ENCODE data around the gene XIRP1. TPM values are rescaled to one million over a fixed set of nuclear protein-coding genes. Genes with fewer than 3 reads are reported as not detected.

Gene XIRP1
- total RNA-seq, 1 donor from 2014 or later, result not detected

DNA sequence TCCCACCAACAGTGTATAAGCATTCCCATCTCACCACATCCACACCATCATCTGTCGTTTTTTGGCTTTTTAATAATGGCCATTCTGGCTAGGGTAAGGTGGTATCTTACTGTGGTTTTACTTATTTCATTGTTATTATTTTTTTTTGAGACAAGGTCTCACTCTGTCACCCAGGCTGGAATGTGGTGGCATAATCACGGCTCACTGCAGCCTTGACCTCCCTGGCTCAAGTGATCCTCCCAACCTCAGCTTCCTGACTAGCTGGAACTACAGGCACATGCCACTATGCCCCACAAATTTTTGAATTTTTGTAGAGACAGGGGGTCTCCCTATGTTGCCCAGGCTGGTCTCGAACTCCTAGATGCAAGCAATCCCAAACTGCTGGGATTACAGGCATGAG, 28.0 kb downstream of the XIRP1 start:
- DNase-seq (ENCODE audit: low read depth), result no peak
- H3K4me3 ChIP-seq (ENCODE audit: low read depth, low read length), result no peak overlapping the region
- no peak for FAIRE-seq
- no peaks in the 10 kb centered on the region for H3K27me3 ChIP-seq (ENCODE audit: control insufficient read depth, insufficient read depth, low read length)
- H3K36me3 ChIP-seq (ENCODE audit: control insufficient read depth, insufficient read depth, low read length), result no peaks in the 10 kb centered on the region
- TF ChIP-seq, protein P1, sequence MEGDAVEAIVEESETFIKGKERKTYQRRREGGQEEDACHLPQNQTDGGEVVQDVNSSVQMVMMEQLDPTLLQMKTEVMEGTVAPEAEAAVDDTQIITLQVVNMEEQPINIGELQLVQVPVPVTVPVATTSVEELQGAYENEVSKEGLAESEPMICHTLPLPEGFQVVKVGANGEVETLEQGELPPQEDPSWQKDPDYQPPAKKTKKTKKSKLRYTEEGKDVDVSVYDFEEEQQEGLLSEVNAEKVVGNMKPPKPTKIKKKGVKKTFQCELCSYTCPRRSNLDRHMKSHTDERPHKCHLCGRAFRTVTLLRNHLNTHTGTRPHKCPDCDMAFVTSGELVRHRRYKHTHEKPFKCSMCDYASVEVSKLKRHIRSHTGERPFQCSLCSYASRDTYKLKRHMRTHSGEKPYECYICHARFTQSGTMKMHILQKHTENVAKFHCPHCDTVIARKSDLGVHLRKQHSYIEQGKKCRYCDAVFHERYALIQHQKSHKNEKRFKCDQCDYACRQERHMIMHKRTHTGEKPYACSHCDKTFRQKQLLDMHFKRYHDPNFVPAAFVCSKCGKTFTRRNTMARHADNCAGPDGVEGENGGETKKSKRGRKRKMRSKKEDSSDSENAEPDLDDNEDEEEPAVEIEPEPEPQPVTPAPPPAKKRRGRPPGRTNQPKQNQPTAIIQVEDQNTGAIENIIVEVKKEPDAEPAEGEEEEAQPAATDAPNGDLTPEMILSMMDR (IDR thresholded peaks at IDR 0.05; ENCODE audit: insufficient read depth, low read length, severe bottlenecking), result no peak

DNA sequence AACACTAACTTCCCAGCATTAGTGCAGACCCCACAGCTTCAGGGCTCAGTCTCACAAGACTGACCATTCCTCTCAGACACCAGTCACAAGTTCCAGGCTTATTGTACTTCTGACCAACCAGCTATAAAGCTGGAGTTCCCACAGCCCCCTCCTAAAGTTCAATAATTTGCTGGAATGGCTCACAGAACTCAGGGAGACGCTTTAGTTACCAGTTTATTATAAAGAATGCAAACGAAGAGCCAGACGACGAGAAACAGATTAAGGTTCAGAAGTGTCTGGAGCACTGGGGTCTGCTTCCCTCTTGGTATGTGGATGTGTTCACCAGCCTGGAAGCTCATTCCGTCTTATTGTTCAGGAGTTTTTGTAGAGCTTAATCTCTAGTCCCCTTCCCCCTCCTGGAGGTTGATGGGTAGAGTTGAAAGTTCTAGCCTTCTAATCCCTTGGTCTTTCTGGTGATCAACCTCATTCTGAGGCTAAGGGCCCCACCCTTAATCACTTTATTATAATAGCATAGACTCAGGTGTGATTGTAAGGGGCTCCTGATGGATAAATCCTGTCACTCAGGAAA, 34.2 kb downstream of the XIRP1 start:
- TF ChIP-seq, protein P1 (IDR thresholded peaks at IDR 0.05; ENCODE audit: insufficient read depth, low read length, severe bottlenecking), result no peak
- no peak overlapping the region for H3K4me3 ChIP-seq (ENCODE audit: low read depth, low read length)
- H3K27me3 ChIP-seq (ENCODE audit: control insufficient read depth, insufficient read depth, low read length), result no peaks in the 10 kb centered on the region
- DNase-seq (ENCODE audit: low read depth) (no peak), FAIRE-seq (no peak)
- no peaks in the 10 kb centered on the region for H3K36me3 ChIP-seq (ENCODE audit: control insufficient read depth, insufficient read depth, low read length)

DNA sequence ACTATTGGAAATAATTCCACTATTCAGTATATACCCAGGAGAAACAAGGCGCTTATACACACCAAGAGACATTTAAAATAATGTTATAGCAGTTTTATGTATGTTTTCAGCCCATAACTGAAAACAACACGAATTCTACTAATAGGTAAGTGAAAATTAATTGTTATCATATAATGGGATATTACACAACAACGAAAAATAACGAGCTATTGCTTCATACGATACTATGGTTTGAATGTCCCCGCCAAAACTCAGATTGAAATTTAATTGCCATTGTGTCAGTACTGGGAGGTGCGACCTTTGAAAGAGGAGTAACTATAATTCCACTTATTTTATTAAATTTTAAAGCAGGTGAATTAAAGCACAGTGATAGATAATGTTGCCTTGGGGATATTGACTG, 35.0 kb downstream of the XIRP1 start:
- TF ChIP-seq, protein P1 (IDR thresholded peaks at IDR 0.05; ENCODE audit: insufficient read depth, low read length, severe bottlenecking), result no peak
- DNase-seq (ENCODE audit: low read depth) (no peak), FAIRE-seq (no peak)
- no peaks in the 10 kb centered on the region for H3K27me3 ChIP-seq (ENCODE audit: control insufficient read depth, insufficient read depth, low read length)
- no peaks in the 10 kb centered on the region for H3K36me3 ChIP-seq (ENCODE audit: control insufficient read depth, insufficient read depth, low read length)
- H3K4me3 ChIP-seq (ENCODE audit: low read depth, low read length), result no peak overlapping the region

DNA sequence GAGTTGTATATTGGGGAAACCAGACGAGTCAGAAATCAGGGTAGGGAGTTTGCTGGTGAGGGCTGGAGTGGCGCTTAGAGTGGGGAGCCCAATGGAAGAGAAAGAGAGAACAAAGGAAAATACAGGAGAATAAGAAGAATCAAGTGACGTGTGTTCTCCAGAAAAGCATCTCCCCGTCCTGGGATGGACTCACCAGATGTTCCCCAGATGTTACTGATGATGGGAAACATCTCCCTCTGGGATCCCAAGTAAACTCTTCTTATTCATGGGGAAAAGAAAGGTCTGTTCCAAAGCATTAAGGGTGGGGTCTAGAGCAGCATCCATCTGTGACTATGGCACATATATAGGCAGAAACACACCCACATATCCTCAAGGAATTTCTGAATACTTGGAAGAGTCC, 36.0 kb downstream of the XIRP1 start:
- no peak for FAIRE-seq
- H3K27me3 ChIP-seq (ENCODE audit: control insufficient read depth, insufficient read depth, low read length), result no peaks in the 10 kb centered on the region
- DNase-seq (ENCODE audit: low read depth), result no peak
- TF ChIP-seq, protein P1 (IDR thresholded peaks at IDR 0.05; ENCODE audit: insufficient read depth, low read length, severe bottlenecking), result no peak
- no peak overlapping the region for H3K4me3 ChIP-seq (ENCODE audit: low read depth, low read length)
- H3K36me3 ChIP-seq (ENCODE audit: control insufficient read depth, insufficient read depth, low read length), result no peaks in the 10 kb centered on the region

DNA sequence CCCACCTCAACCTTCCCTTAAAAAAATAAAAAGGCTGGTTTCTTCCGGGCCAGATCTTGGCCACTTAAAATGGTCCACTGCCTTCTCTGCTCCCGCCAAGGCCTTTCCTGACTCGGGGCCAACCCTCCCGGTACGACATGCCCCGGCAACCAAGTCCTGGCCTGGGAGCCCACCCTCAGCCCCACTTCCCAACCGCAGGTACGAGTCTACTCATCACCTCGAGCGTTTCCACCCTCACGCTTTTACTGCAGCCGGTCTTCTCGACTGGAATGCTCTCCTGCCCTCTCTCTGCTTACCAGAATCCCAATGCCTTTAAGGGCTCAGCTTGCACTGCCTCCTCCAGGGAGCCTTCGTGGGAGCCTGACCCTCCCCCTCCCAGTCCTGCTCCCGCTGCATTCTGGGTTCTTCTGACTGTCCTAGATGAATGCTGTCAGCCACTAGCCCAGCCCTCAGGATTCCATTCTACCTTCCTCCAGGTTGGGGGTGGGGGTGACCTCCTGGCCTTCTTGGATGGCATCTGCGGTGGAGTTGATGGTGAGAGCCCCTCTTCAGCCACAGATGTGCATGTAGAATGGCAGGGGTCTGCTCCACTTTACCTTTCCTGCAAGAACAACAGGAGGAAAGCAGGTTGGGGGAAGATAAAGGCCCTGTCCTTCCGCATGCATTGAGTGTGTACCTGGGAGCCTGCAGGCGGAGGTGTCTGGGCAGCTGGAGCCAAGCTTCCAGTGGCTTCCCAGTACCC, 37.9 kb downstream of the XIRP1 start:
- no peak for FAIRE-seq

More for the DNA sequence above, 37.9 kb downstream of the XIRP1 start:
- Histone ChIP-seq H3K4me3 (ENCODE audit: low read depth, low read length) (no peak overlapping the region), H3K36me3 (ENCODE audit: control insufficient read depth, insufficient read depth, low read length) (no peaks in the 10 kb centered on the region), H3K27me3 (ENCODE audit: control insufficient read depth, insufficient read depth, low read length) (no peaks in the 10 kb centered on the region)
- DNase-seq (ENCODE audit: low read depth), result no peak
- TF ChIP-seq, protein P1 (IDR thresholded peaks at IDR 0.05; ENCODE audit: insufficient read depth, low read length, severe bottlenecking), result no peak

Data from bronchial epithelial cell (primary cell).